ENCODE results near the gene ERCC6L. TPM values are rescaled to one million over a fixed set of nuclear protein-coding genes. Genes with fewer than 3 reads are reported as not detected.

Gene ERCC6L
- total and polyA plus RNA-seq, 2 of the 4 experiments (the other 2 are of a cell fraction): 2.3 to 5.4 TPM

DNA sequence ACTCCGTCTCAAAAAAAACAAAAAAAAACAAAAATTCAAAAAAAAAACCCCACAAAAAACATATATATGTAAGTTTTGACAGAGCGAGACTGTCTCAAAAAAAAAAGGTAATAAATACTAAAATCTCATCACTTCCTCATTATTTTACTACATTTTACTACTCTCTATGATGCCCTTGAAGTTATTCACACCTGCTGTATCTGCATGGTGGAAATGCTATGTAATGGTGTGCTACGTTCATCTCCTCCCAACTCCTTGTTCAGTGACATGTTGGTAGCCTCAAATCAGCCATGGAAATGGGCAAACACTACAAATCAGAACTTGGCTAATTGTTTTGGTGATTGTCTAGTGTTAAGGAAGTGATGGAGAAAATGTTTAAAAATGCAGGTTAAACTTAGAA, 26.4 kb upstream of the ERCC6L start:
- Histone ChIP-seq H3K9me3 (ENCODE audit: control insufficient read depth, insufficient read depth, low read length) (no peaks in the 10 kb centered on the region), H2BK20ac (ENCODE audit: low read depth, low read length) (no peak overlapping the region), H3K27me3 (ENCODE audit: control insufficient read depth, insufficient read depth, low read length) (peaks cover 13% of the 10 kb centered on the region), H2BK15ac (ENCODE audit: low read depth, low read length) (no peak overlapping the region), H3K9me1 (ENCODE audit: insufficient read depth, low read length) (peaks cover 12% of the 10 kb centered on the region), H2AK9ac (replicated peaks; ENCODE audit: low read depth, low read length, poor library complexity) (no peak overlapping the region), H3K36me3 (ENCODE audit: control insufficient read depth, insufficient read depth, low read length) (peaks cover 11% of the 10 kb centered on the region), H4K8ac (ENCODE audit: low read depth in 2 of 2, low read length in 2 of 2) (no peak overlapping the region), H4K91ac (ENCODE audit: insufficient read depth, low read depth, low read length) (no peak overlapping the region), H3K23ac (ENCODE audit: low read depth, low read length) (no peak overlapping the region), H3K56ac (ENCODE audit: extremely low read depth, insufficient read depth, low read length) (no peak overlapping the region), H2BK5ac (ENCODE audit: low read depth, low read length, poor library complexity, severe bottlenecking) (no peak overlapping the region), H3K4me2 (ENCODE audit: low read depth, low read length) (no peak overlapping the region), H3K27ac (ENCODE audit: insufficient read depth, low read length) (no peak overlapping the region), H2AFZ (replicated peaks; ENCODE audit: low read length, poor library complexity) (no peak overlapping the region), H3K18ac (ENCODE audit: low read depth, low read length) (no peak overlapping the region), H3K79me1 (ENCODE audit: low read depth in 1 of 2, low read length in 2 of 2) (peaks cover 4 to 14% of the 10 kb centered on the region in 2 experiments; a peak in 3 of 4 replicates), H3K4me1 (ENCODE audit: control insufficient read depth, insufficient read depth, low read length) (peaks cover 13% of the 10 kb centered on the region), H4K20me1 (ENCODE audit: insufficient read depth, low read length) (peaks cover 25% of the 10 kb centered on the region), H3K14ac (replicated peaks; ENCODE audit: low read depth, low read length) (no peak overlapping the region), H3K4me3 (ENCODE audit: insufficient read depth, low read depth, low read length) (no peak overlapping the region), H2BK120ac (ENCODE audit: low read depth, low read length) (no peak overlapping the region), H2AK5ac (ENCODE audit: low read depth, low read length) (no peak overlapping the region), H4K5ac (ENCODE audit: low read depth, low read length) (no peak overlapping the region), H3K9ac (ENCODE audit: low read depth, low read length) (no peak overlapping the region), H3K4ac (ENCODE audit: low read depth, low read length) (no peak overlapping the region)
- ATAC-seq (ENCODE audit: low read depth) (no peak), DNase-seq (no peak)
- in situ Hi-C loops (cut with MboI; ENCODE audit: low sequenced_read_pairs): no loop called here
- TF ChIP-seq, protein P1, sequence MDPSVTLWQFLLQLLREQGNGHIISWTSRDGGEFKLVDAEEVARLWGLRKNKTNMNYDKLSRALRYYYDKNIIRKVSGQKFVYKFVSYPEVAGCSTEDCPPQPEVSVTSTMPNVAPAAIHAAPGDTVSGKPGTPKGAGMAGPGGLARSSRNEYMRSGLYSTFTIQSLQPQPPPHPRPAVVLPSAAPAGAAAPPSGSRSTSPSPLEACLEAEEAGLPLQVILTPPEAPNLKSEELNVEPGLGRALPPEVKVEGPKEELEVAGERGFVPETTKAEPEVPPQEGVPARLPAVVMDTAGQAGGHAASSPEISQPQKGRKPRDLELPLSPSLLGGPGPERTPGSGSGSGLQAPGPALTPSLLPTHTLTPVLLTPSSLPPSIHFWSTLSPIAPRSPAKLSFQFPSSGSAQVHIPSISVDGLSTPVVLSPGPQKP (IDR thresholded peaks at IDR 0.05; ENCODE audit: borderline replicate concordance, low read depth, low read length): no peak
- TF ChIP-seq MXI1 (IDR thresholded peaks at IDR 0.05; ENCODE audit: borderline replicate concordance, low read depth, low read length) (no peak), POLR2A (IDR thresholded peaks at IDR 0.05; ENCODE audit: low read depth, low read length) (no peak), CHD1 (IDR thresholded peaks at IDR 0.05; ENCODE audit: low read depth, low read length) (no peak)
- TF ChIP-seq, protein P2, sequence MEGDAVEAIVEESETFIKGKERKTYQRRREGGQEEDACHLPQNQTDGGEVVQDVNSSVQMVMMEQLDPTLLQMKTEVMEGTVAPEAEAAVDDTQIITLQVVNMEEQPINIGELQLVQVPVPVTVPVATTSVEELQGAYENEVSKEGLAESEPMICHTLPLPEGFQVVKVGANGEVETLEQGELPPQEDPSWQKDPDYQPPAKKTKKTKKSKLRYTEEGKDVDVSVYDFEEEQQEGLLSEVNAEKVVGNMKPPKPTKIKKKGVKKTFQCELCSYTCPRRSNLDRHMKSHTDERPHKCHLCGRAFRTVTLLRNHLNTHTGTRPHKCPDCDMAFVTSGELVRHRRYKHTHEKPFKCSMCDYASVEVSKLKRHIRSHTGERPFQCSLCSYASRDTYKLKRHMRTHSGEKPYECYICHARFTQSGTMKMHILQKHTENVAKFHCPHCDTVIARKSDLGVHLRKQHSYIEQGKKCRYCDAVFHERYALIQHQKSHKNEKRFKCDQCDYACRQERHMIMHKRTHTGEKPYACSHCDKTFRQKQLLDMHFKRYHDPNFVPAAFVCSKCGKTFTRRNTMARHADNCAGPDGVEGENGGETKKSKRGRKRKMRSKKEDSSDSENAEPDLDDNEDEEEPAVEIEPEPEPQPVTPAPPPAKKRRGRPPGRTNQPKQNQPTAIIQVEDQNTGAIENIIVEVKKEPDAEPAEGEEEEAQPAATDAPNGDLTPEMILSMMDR (conservative IDR thresholded peaks at IDR 0.05; ENCODE audit: low read depth, low read length): no peak
- ChIA-PET POLR2A (ENCODE audit: unreplicated experiment) (no interaction called here), CTCF (no interaction called here)
- intact Hi-C loops (cut with micrococcal nuclease): no loop called here
- dilution Hi-C loops (cut with HindIII; ENCODE audit: low sequenced_read_pairs, unreplicated experiment): no loop called here
- WGBS, 2 experiments (ENCODE audit: extremely low coverage in 2 of 2, insufficient read length in 1 of 2): no CpG with 5 or more reads among the region's 3 CpGs
- no TSS peak for BruUV-seq (replicated peaks)

All from IMR-90 (cell line).